ENCODE results near the gene TSC22D1. TPM values are rescaled to one million over a fixed set of nuclear protein-coding genes. Genes with fewer than 3 reads are reported as not detected.
"Not testable (repeated sequence)": the region's sequence is repeated elsewhere in the genome, so short reads cannot be mapped to it uniquely, and the experiment has no call there.

Gene TSC22D1
- total and polyA plus RNA-seq, 2 experiments from 2014 or later, result 173 to 195 TPM

- H3K27ac ChIP-seq, result no peak overlapping the region
- WGBS (ENCODE audit: low lambda C conversion rate, missing lambda C conversion rate), result 89% methylated on average over 2 of the region's 2 CpGs
- no peak overlapping the region for H3K4me2 ChIP-seq
- no peak overlapping the region for H3K4me3 ChIP-seq
- DNase-seq (ENCODE audit: low spot score), result no peak
- H3K36me3 ChIP-seq (replicated peaks; ENCODE audit: insufficient read depth, low read depth), result no peaks in the 10 kb centered on the region
- no peaks in the 10 kb centered on the region for H3K27me3 ChIP-seq
- no peak overlapping the region for H2AFZ ChIP-seq
- no peak for TF ChIP-seq CTCF (IDR thresholded peaks at IDR 0.05; ENCODE audit: poor library complexity)
- no peak for TF ChIP-seq EZH2 (IDR thresholded peaks at IDR 0.05; ENCODE audit: borderline replicate concordance)
- no peak for TF ChIP-seq EZH2phosphoT487 (IDR thresholded peaks at IDR 0.05; ENCODE audit: low read depth, severe bottlenecking, unreplicated experiment)
- H3K4me1 ChIP-seq (ENCODE audit: insufficient read depth), result no peaks in the 10 kb centered on the region
- H3K9me2 ChIP-seq (replicated peaks; ENCODE audit: insufficient read depth), result no peaks in the 10 kb centered on the region
- no peaks in the 10 kb centered on the region for H4K20me1 ChIP-seq (ENCODE audit: insufficient read depth, poor library complexity, severe bottlenecking)
- no peaks in the 10 kb centered on the region for H3K9me3 ChIP-seq (ENCODE audit: low read depth)
- H3K79me2 ChIP-seq, result no peaks in the 10 kb centered on the region
These were observed 33.0 kb upstream of the TSC22D1 start for GRCh38 chr13:44609137-44609536.

- Histone ChIP-seq H4K20me1 (ENCODE audit: insufficient read depth, poor library complexity, severe bottlenecking) (no peaks in the 10 kb centered on the region), H3K36me3 (replicated peaks; ENCODE audit: insufficient read depth, low read depth) (no peaks in the 10 kb centered on the region), H3K4me2 (no peak overlapping the region), H3K4me1 (ENCODE audit: insufficient read depth) (no peaks in the 10 kb centered on the region), H3K9me3 (ENCODE audit: low read depth) (no peaks in the 10 kb centered on the region), H3K4me3 (no peak overlapping the region), H3K9me2 (replicated peaks; ENCODE audit: insufficient read depth) (no peaks in the 10 kb centered on the region), H2AFZ (no peak overlapping the region), H3K27ac (no peak overlapping the region), H3K27me3 (no peaks in the 10 kb centered on the region), H3K79me2 (no peaks in the 10 kb centered on the region)
- no peak for TF ChIP-seq EZH2 (IDR thresholded peaks at IDR 0.05; ENCODE audit: borderline replicate concordance)
- TF ChIP-seq CTCF (IDR thresholded peaks at IDR 0.05; ENCODE audit: poor library complexity), result no peak
- no peak for TF ChIP-seq EZH2phosphoT487 (IDR thresholded peaks at IDR 0.05; ENCODE audit: low read depth, severe bottlenecking, unreplicated experiment)
- 71% methylated on average over 6 of the region's 6 CpGs for WGBS (ENCODE audit: low lambda C conversion rate, missing lambda C conversion rate)
- DNase-seq (ENCODE audit: low spot score), result no peak
These were observed 29.6 kb upstream of the TSC22D1 start for GRCh38 chr13:44605721-44606120.

- Histone ChIP-seq H3K27me3 (no peaks in the 10 kb centered on the region), H3K79me2 (no peaks in the 10 kb centered on the region), H3K27ac (no peak overlapping the region), H3K4me2 (no peak overlapping the region), H3K36me3 (replicated peaks; ENCODE audit: insufficient read depth, low read depth) (no peaks in the 10 kb centered on the region), H3K9me3 (ENCODE audit: low read depth) (no peaks in the 10 kb centered on the region), H3K4me1 (ENCODE audit: insufficient read depth) (no peaks in the 10 kb centered on the region), H2AFZ (no peak overlapping the region), H3K9me2 (replicated peaks; ENCODE audit: insufficient read depth) (no peaks in the 10 kb centered on the region), H4K20me1 (ENCODE audit: insufficient read depth, poor library complexity, severe bottlenecking) (no peaks in the 10 kb centered on the region), H3K4me3 (no peak overlapping the region)
- TF ChIP-seq EZH2 (IDR thresholded peaks at IDR 0.05; ENCODE audit: borderline replicate concordance) (no peak), CTCF (IDR thresholded peaks at IDR 0.05; ENCODE audit: poor library complexity) (no peak), EZH2phosphoT487 (IDR thresholded peaks at IDR 0.05; ENCODE audit: low read depth, severe bottlenecking, unreplicated experiment) (no peak)
- DNase-seq (ENCODE audit: low spot score), result no peak
- 88% methylated on average over 2 of the region's 2 CpGs for WGBS (ENCODE audit: low lambda C conversion rate, missing lambda C conversion rate)
These were observed 29.1 kb upstream of the TSC22D1 start for GRCh38 chr13:44605275-44605674.

- no peak overlapping the region for H3K4me2 ChIP-seq
- no peaks in the 10 kb centered on the region for H3K9me3 ChIP-seq (ENCODE audit: low read depth)
- DNase-seq (ENCODE audit: low spot score), result no peak
- H3K9me2 ChIP-seq (replicated peaks; ENCODE audit: insufficient read depth), result no peaks in the 10 kb centered on the region
- H3K79me2 ChIP-seq, result no peaks in the 10 kb centered on the region
- 54% methylated on average over 2 of the region's 2 CpGs for WGBS (ENCODE audit: low lambda C conversion rate, missing lambda C conversion rate)
- no peaks in the 10 kb centered on the region for H3K27me3 ChIP-seq
- no peaks in the 10 kb centered on the region for H4K20me1 ChIP-seq (ENCODE audit: insufficient read depth, poor library complexity, severe bottlenecking)
- TF ChIP-seq CTCF (IDR thresholded peaks at IDR 0.05; ENCODE audit: poor library complexity) (no peak), EZH2 (IDR thresholded peaks at IDR 0.05; ENCODE audit: borderline replicate concordance) (no peak), EZH2phosphoT487 (IDR thresholded peaks at IDR 0.05; ENCODE audit: low read depth, severe bottlenecking, unreplicated experiment) (no peak)
- no peak overlapping the region for H3K4me3 ChIP-seq
- H2AFZ ChIP-seq, result no peak overlapping the region
- H3K4me1 ChIP-seq (ENCODE audit: insufficient read depth), result no peaks in the 10 kb centered on the region
- no peaks in the 10 kb centered on the region for H3K36me3 ChIP-seq (replicated peaks; ENCODE audit: insufficient read depth, low read depth)
- no peak overlapping the region for H3K27ac ChIP-seq
These were observed 25.5 kb upstream of the TSC22D1 start for GRCh38 chr13:44601586-44601985.

- not testable (repeated sequence) for H3K4me3 ChIP-seq; H2AFZ ChIP-seq; DNase-seq (ENCODE audit: low spot score); H3K4me2 ChIP-seq; H3K9me3 ChIP-seq (ENCODE audit: low read depth); H3K36me3 ChIP-seq (replicated peaks; ENCODE audit: insufficient read depth, low read depth); H3K79me2 ChIP-seq; H3K27me3 ChIP-seq; H3K4me1 ChIP-seq (ENCODE audit: insufficient read depth); H3K9me2 ChIP-seq (replicated peaks; ENCODE audit: insufficient read depth); H3K27ac ChIP-seq; H4K20me1 ChIP-seq (ENCODE audit: insufficient read depth, poor library complexity, severe bottlenecking)
- 95% methylated on average over 20 of the region's 20 CpGs for WGBS (ENCODE audit: low lambda C conversion rate, missing lambda C conversion rate)
These were observed 17.9 kb upstream of the TSC22D1 start for GRCh38 chr13:44593861-44594592.

Measured in hepatocyte (in vitro differentiated cells).